Measurements from ENCODE around the gene SLIT3. TPM values are rescaled to one million over a fixed set of nuclear protein-coding genes. Genes with fewer than 3 reads are reported as not detected.

SLIT3 gene
- total RNA-seq, 1 experiment from 2014 or later, result 0.10 TPM

DNA sequence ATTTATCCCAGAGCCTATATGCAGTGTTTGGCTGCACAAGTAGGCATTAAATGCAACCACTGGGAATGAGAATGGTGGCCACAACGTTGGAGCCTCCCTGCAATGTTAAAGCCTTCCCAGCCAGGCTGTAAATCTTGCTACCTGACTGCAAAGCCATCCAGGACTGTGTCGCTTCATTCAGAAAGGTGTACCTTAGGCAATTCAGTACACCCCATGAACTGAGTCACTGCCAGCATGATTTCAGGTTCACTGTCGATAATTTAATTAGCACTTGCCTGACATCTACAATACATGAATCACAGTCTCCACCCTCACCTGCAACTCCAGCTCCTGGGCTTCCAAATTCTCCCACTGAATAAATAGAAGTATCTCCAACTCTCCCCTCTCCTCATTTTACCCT lies 108.4 kb downstream of the SLIT3 start:
- Histone ChIP-seq H3K9me2 (ENCODE audit: insufficient read depth) (no peaks in the 10 kb centered on the region), H3K4me1 (ENCODE audit: control insufficient read depth in 1 of 2, insufficient read depth in 2 of 2, low read length in 2 of 2) (no peaks in the 10 kb centered on the region), H3K79me2 (ENCODE audit: insufficient read depth, low read length) (no peaks in the 10 kb centered on the region), H3K9me3 (ENCODE audit: control insufficient read depth in 1 of 2, insufficient read depth in 1 of 2, low read depth in 1 of 2, low read length in 2 of 2) (no peaks in the 10 kb centered on the region), H3K27ac (ENCODE audit: low read depth, low read length) (no peak overlapping the region), H3K9ac (ENCODE audit: low read length) (no peak overlapping the region), H3K4me2 (ENCODE audit: low read length) (no peak overlapping the region), H2AFZ (ENCODE audit: low read depth, low read length, poor library complexity, severe bottlenecking) (no peak overlapping the region), H3K4me3 (replicated peaks in 1 of 2; ENCODE audit: low read depth in 1 of 2, low read length in 2 of 2) (no peak overlapping the region), H4K20me1 (ENCODE audit: insufficient read depth) (no peaks in the 10 kb centered on the region), H3K27me3 (ENCODE audit: insufficient read depth, low read length) (peaks cover 15% of the 10 kb centered on the region), H3K36me3 (ENCODE audit: control insufficient read depth in 1 of 2, insufficient read depth in 2 of 2, low read length in 2 of 2) (no peaks in the 10 kb centered on the region)
- ATAC-seq, result no peak
- TF ChIP-seq ZNF274 (IDR thresholded peaks at IDR 0.05; ENCODE audit: low read depth, low read length) (no peak), CBX3 (IDR thresholded peaks at IDR 0.05; ENCODE audit: low read depth) (no peak), SP1 (IDR thresholded peaks at IDR 0.05; ENCODE audit: low read depth) (no peak), POLR2AphosphoS5 (IDR thresholded peaks at IDR 0.05; ENCODE audit: low read depth, low read length) (no peak), RAD21 (IDR thresholded peaks at IDR 0.05; ENCODE audit: low read depth) (no peak), MAX (IDR thresholded peaks at IDR 0.05) (no peak), POLR2A (IDR thresholded peaks at IDR 0.05; ENCODE audit: borderline replicate concordance, extremely low read depth, insufficient read depth, insufficient read length) (no peak), ELF1 (IDR thresholded peaks at IDR 0.05; ENCODE audit: borderline replicate concordance, low read depth) (no peak), TCF7L2 (IDR thresholded peaks at IDR 0.05; ENCODE audit: borderline replicate concordance, extremely low read depth, insufficient read depth, insufficient read length) (no peak), EZH2phosphoT487 (IDR thresholded peaks at IDR 0.05; ENCODE audit: borderline replicate concordance) (no peak), SIN3A (IDR thresholded peaks at IDR 0.05; ENCODE audit: low read depth) (no peak)
- ChIA-PET CTCF (no interaction called here), POLR2A (no interaction called here), RAD21 (ENCODE audit: low non-redundant PET in 1 of 2, low total read pairs in 2 of 2, uncharacterized antibody in 2 of 2, unreplicated experiment in 2 of 2) (no interaction called here)
- DNase-seq (ENCODE audit: low read depth, low spot score), result no peak
- BruUV-seq (replicated peaks), result no TSS peak
- intact Hi-C loops (cut with micrococcal nuclease), result no loop called here

DNA sequence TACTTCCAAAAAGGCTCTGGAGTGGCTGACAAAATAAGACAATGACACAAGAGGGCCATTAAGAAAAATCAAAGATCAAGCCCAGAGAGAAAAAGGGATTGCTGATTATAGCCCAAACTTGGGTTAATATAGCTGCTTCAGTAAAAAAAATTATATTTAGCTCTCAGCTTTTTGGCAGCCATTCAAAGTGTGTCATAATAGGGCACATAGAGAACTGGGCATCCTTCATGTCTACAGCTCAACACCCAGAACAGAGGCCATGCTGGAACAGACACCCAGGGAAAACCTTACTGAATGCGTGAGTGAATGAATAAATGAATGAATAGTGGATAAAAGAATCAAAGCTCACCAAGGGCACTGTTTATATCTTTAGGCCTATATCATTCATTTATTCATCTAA lies 110.1 kb downstream of the SLIT3 start:
- H3K9me2 ChIP-seq (ENCODE audit: insufficient read depth), result no peaks in the 10 kb centered on the region
- no peak overlapping the region for H3K27ac ChIP-seq (ENCODE audit: low read depth, low read length)
- CTCF ChIA-PET, result no interaction called here
- ATAC-seq (no peak), DNase-seq (ENCODE audit: low read depth, low spot score) (no peak)
- H3K4me3 ChIP-seq (replicated peaks in 1 of 2; ENCODE audit: low read depth in 1 of 2, low read length in 2 of 2), result no peak overlapping the region
- no peak for TF ChIP-seq ELF1 (IDR thresholded peaks at IDR 0.05; ENCODE audit: borderline replicate concordance, low read depth)
- no peak for TF ChIP-seq RAD21 (IDR thresholded peaks at IDR 0.05; ENCODE audit: low read depth)
- no peak for TF ChIP-seq ZFX (IDR thresholded peaks at IDR 0.05)
- no peak for TF ChIP-seq CEBPB (IDR thresholded peaks at IDR 0.05; ENCODE audit: low read depth)
- no peak for TF ChIP-seq MAX (IDR thresholded peaks at IDR 0.05)
- TF ChIP-seq EZH2 (IDR thresholded peaks at IDR 0.05), result no peak
- TF ChIP-seq EZH2phosphoT487 (IDR thresholded peaks at IDR 0.05; ENCODE audit: borderline replicate concordance), result no peak
- no peak for TF ChIP-seq POLR2A (IDR thresholded peaks at IDR 0.05; ENCODE audit: borderline replicate concordance, extremely low read depth, insufficient read depth, insufficient read length)
- H4K20me1 ChIP-seq (ENCODE audit: insufficient read depth), result no peaks in the 10 kb centered on the region
- H2AFZ ChIP-seq (ENCODE audit: low read depth, low read length, poor library complexity, severe bottlenecking), result no peak overlapping the region
- no peaks in the 10 kb centered on the region for H3K9me3 ChIP-seq (ENCODE audit: control insufficient read depth in 1 of 2, insufficient read depth in 1 of 2, low read depth in 1 of 2, low read length in 2 of 2)
- no peak overlapping the region for H3K9ac ChIP-seq (ENCODE audit: low read length)
- no peaks in the 10 kb centered on the region for H3K79me2 ChIP-seq (ENCODE audit: insufficient read depth, low read length)
- intact Hi-C loops (cut with micrococcal nuclease), result no loop called here
- no TSS peak for BruUV-seq (replicated peaks)
- no peaks in the 10 kb centered on the region for H3K4me1 ChIP-seq (ENCODE audit: control insufficient read depth in 1 of 2, insufficient read depth in 2 of 2, low read length in 2 of 2)
- H3K27me3 ChIP-seq (ENCODE audit: insufficient read depth, low read length), result peaks cover 12% of the 10 kb centered on the region
- RAD21 ChIA-PET (ENCODE audit: low non-redundant PET in 1 of 2, low total read pairs in 2 of 2, uncharacterized antibody in 2 of 2, unreplicated experiment in 2 of 2), result no interaction called here
- H3K4me2 ChIP-seq (ENCODE audit: low read length), result no peak overlapping the region
- POLR2A ChIA-PET, result no interaction called here
- no peaks in the 10 kb centered on the region for H3K36me3 ChIP-seq (ENCODE audit: control insufficient read depth in 1 of 2, insufficient read depth in 2 of 2, low read length in 2 of 2)

Data from HCT116 (cell line).